Fibroblast of gingiva (primary cell): ENCODE measurements around the gene CLCA1.

ENCODE experiments used
- DNase-seq: peaks from one replicate; pipeline ENCODE4 v3.0.0-alpha.2; 2011; ENCODE audit warnings: low read depth

CLCA1 gene

GRCh38 chr1:86468501-86468977 lies at the start of gene CLCA1:
CLCA1 (plus strand) TSS chr1:86468927; CDS start chr1:86468972, 45 bp downstream.
- no peak for DNase-seq

- DNase-seq = no peak
Measured at GRCh38 chr1:86419277-86419903, 49.3 kb upstream of the CLCA1 start.

- DNase-seq = no peak
Measured at GRCh38 chr1:86421601-86422280, 47.0 kb upstream of the CLCA1 start.

- DNase-seq = peak; percentile 61
Measured at GRCh38 chr1:86423473-86423872, 45.3 kb upstream of the CLCA1 start.

GRCh38 chr1:86423873-86424272 lies 44.9 kb upstream of the CLCA1 start, which contains the start of gene CLCA2:
CLCA2 (plus strand) TSS chr1:86424171; CDS start chr1:86424248, 77 bp downstream.
- no peak for DNase-seq

- DNase-seq = no peak
Measured at GRCh38 chr1:86429122-86429725, 39.5 kb upstream of the CLCA1 start.

GRCh38 chr1:86429835-86430234 lies 38.9 kb upstream of the CLCA1 start:
- peak; percentile 95 for DNase-seq

GRCh38 chr1:86430376-86430775 lies 38.4 kb upstream of the CLCA1 start:
- DNase-seq = no peak

GRCh38 chr1:86434059-86434458 lies 34.7 kb upstream of the CLCA1 start:
- DNase-seq = no peak

GRCh38 chr1:86435327-86435726 lies 33.4 kb upstream of the CLCA1 start:
- no peak for DNase-seq

- peak; percentile 38 for DNase-seq
Measured at GRCh38 chr1:86436041-86436440, 32.7 kb upstream of the CLCA1 start.

- DNase-seq = no peak
Measured at GRCh38 chr1:86441581-86441980, 27.1 kb upstream of the CLCA1 start.

GRCh38 chr1:86441997-86442396 lies 26.7 kb upstream of the CLCA1 start:
- DNase-seq = no peak

GRCh38 chr1:86445919-86446318 lies 22.8 kb upstream of the CLCA1 start:
- no peak for DNase-seq

- no peak for DNase-seq
Measured at GRCh38 chr1:86447198-86447790, 21.4 kb upstream of the CLCA1 start.

GRCh38 chr1:86448670-86449069 lies 20.1 kb upstream of the CLCA1 start:
- no peak for DNase-seq

GRCh38 chr1:86449103-86449502 lies 19.6 kb upstream of the CLCA1 start:
- DNase-seq = no peak

- no peak for DNase-seq
Measured at GRCh38 chr1:86450847-86451246, 17.9 kb upstream of the CLCA1 start.

- DNase-seq = no peak
Measured at GRCh38 chr1:86453664-86454063, 15.1 kb upstream of the CLCA1 start.

GRCh38 chr1:86455073-86455472 lies 13.7 kb upstream of the CLCA1 start:
- no peak for DNase-seq

GRCh38 chr1:86460998-86461397 lies 7.7 kb upstream of the CLCA1 start:
- no peak for DNase-seq

GRCh38 chr1:86461482-86461881 lies 7.2 kb upstream of the CLCA1 start:
- DNase-seq = no peak

GRCh38 chr1:86464819-86465218 lies 3.9 kb upstream of the CLCA1 start:
- DNase-seq = no peak
